CD14-positive monocyte (primary cell): ENCODE results near the gene CHST11. TPM values are rescaled to one million over a fixed set of nuclear protein-coding genes. Genes with fewer than 3 reads are reported as not detected.
A peak's percentile ranks its signal among the peaks of the same experiment; 100 is the strongest.

Experiments used
- DNase-seq, 3 donors: peaks; one replicate each; pipeline ENCODE4 v3.0.0-alpha.2; 2011 to 2022
- H2AFZ ChIP-seq: 2 replicates; pipeline ENCODE4 v1.6.0; 2012; ENCODE audit warnings: mild to moderate bottlenecking, low read depth, low read length, inconsistent platforms; ENCODE audit not compliant: insufficient read depth, poor library complexity, severe bottlenecking
- H3K27ac ChIP-seq, 2 donors: 1 replicate in 1 of 2; 2 replicates in 1 of 2; pipeline ENCODE4 v1.5.1; 2012 to 2013; ENCODE audit warnings: low read length in 2 of 2, control low read depth in 1 of 2, inconsistent platforms in 1 of 2, low read depth in 1 of 2, mild to moderate bottlenecking in 1 of 2
- H3K27me3 ChIP-seq, 2 donors: one replicate each; pipeline versions ENCODE4 v1.6.0 to v1.6.1; 2011 to 2013; ENCODE audit warnings: low read length in 2 of 2; ENCODE audit not compliant: control insufficient read depth in 2 of 2, insufficient read depth in 2 of 2
- H3K36me3 ChIP-seq, 2 donors: replicated peaks in 1 of 2; 1 replicate in 1 of 2; 2 replicates in 1 of 2; pipeline versions ENCODE4 v1.5.1 to v1.6.1; 2012 to 2013; ENCODE audit warnings: low read length in 2 of 2, control low read depth in 1 of 2, inconsistent platforms in 1 of 2, mild to moderate bottlenecking in 1 of 2; ENCODE audit not compliant: insufficient read depth in 2 of 2, control insufficient read depth in 1 of 2
- H3K4me1 ChIP-seq, 2 donors: 1 replicate in 1 of 2; 2 replicates in 1 of 2; pipeline versions ENCODE4 v1.5.1 to v1.6.1; 2012 to 2013; ENCODE audit warnings: low read length in 2 of 2, control low read depth in 1 of 2, inconsistent platforms in 1 of 2, mild to moderate bottlenecking in 1 of 2, moderate library complexity in 1 of 2; ENCODE audit not compliant: insufficient read depth in 2 of 2, control insufficient read depth in 1 of 2
- H3K4me2 ChIP-seq: replicated peaks from 2 replicates; pipeline ENCODE3; 2012; ENCODE audit warnings: low read length, moderate library complexity, mild to moderate bottlenecking; ENCODE audit not compliant: poor library complexity, severe bottlenecking; ENCODE audit errors: extremely low read depth
- H3K4me3 ChIP-seq, 3 experiments: fragments of 200-600 bp in 1 of 3; sonication (generic) in 1 of 3; replicated peaks in 1 of 3; 1 replicate in 2 of 3; 2 replicates in 1 of 3; pipeline ENCODE4 v1.5.1; 2011 to 2013; ENCODE audit warnings: low read length in 3 of 3, mild to moderate bottlenecking in 3 of 3, control low read depth in 2 of 3, low read depth in 2 of 3, inconsistent platforms in 1 of 3, moderate library complexity in 1 of 3
- H3K79me2 ChIP-seq: 2 replicates; pipeline ENCODE4 v1.6.0; 2012; ENCODE audit warnings: mild to moderate bottlenecking, control low read depth, inconsistent platforms, low read length, moderate library complexity; ENCODE audit not compliant: insufficient read depth
- H3K9ac ChIP-seq: 2 replicates; pipeline ENCODE4 v1.6.0; 2017; ENCODE audit warnings: low read length, mild to moderate bottlenecking; ENCODE audit not compliant: insufficient read depth, poor library complexity, severe bottlenecking
- H3K9me3 ChIP-seq, 2 donors: replicated peaks in 1 of 2; 1 replicate in 1 of 2; 2 replicates in 1 of 2; pipeline versions ENCODE4 v1.5.1 to v1.6.1; 2012 to 2013; ENCODE audit warnings: low read length in 2 of 2, control low read depth in 1 of 2; ENCODE audit not compliant: control insufficient read depth in 1 of 2, insufficient read depth in 1 of 2
- H4K20me1 ChIP-seq: 2 replicates; pipeline ENCODE4 v1.6.0; 2012; ENCODE audit warnings: mild to moderate bottlenecking, low read length, control low read depth, moderate library complexity; ENCODE audit not compliant: insufficient read depth
- H3K27ac Mint-ChIP-seq, 7 donors: one replicate each; pipeline ENCODE4 v1.8.0; 2020; ENCODE audit warnings: mild to moderate bottlenecking in 7 of 7, mixed read lengths in 7 of 7, moderate library complexity in 6 of 7, inconsistent platforms in 2 of 7
- H3K27me3 Mint-ChIP-seq, 3 donors: one replicate each; pipeline ENCODE4 v1.8.0; 2021 to 2022; ENCODE audit warnings: low read depth in 3 of 3, mild to moderate bottlenecking in 3 of 3, mixed read lengths in 3 of 3, moderate library complexity in 3 of 3, inconsistent platforms in 1 of 3
- H3K36me3 Mint-ChIP-seq, 2 donors: one replicate each; pipeline ENCODE4 v1.8.0; 2020; ENCODE audit warnings: mixed read lengths in 2 of 2, inconsistent platforms in 1 of 2, mild to moderate bottlenecking in 1 of 2
- H3K4me1 Mint-ChIP-seq: one replicate; pipeline ENCODE4 v1.8.0; 2020; ENCODE audit warnings: mild to moderate bottlenecking, mixed read lengths
- H3K4me3 Mint-ChIP-seq, 2 donors: one replicate each; pipeline ENCODE4 v1.8.0; 2020; ENCODE audit warnings: mild to moderate bottlenecking in 2 of 2, mixed read lengths in 2 of 2, moderate library complexity in 1 of 2
- H3K9me3 Mint-ChIP-seq, 7 donors: one replicate each; pipeline ENCODE4 v1.8.0; 2020 to 2022; ENCODE audit warnings: mixed read lengths in 7 of 7, mild to moderate bottlenecking in 6 of 7, moderate library complexity in 6 of 7, inconsistent platforms in 2 of 7
- CTCF ChIP-seq: fragments of 200-600 bp; IDR thresholded peaks from one replicate; pipeline ENCODE4 v1.8.0; 2022; ENCODE audit warnings: antibody characterized with exemption, mild to moderate bottlenecking
- WGBS: methylation state at CpG from one replicate; pipeline ENCODE4 v1.1.5; 2013; ENCODE audit warnings: missing lambda C conversion rate; ENCODE audit not compliant: insufficient coverage; 5-methylcytosine and 5-hydroxymethylcytosine counted together
- intact Hi-C, 2 donors: fragments of 100-400 bp; cut with micrococcal nuclease; formaldehyde crosslinking; loops; one replicate each; pipeline versions ENCODE4 v1.15.0 to v1.15.1; 2023
- polyA plus RNA-seq, 3 donors: library from polyadenylated mRNA; depleted of rRNA in 1 of 3; unstranded in 2 of 3; stranded (reverse) in 1 of 3; fragments of 300-500 nt in 2 of 3; fragments of >200 nt in 1 of 3; fragmentation: Illumina TruSeq in 2 of 3; gene quantifications; 1 replicate in 2 of 3; 2 replicates in 1 of 3; pipeline ENCODE4 v1.2.3, GENCODE V29; 2012 to 2021

The CHST11 gene
- polyA plus RNA-seq, 3 donors, result 44.4 to 66.6 (median 48.4) TPM

- Histone ChIP-seq H3K4me1 (peaks cover 77 to 94% of the 10 kb centered on the region in 2 donors), H4K20me1 (peaks cover 95% of the 10 kb centered on the region), H2AFZ (no peak overlapping the region), H3K27ac (peak overlapping the region in 1 of 2 donors; percentile 47), H3K9me3 (no peaks in the 10 kb centered on the region), H3K4me3 (no peak overlapping the region), H3K9ac (no peak overlapping the region), H3K36me3 (no peaks in the 10 kb centered on the region), H3K27me3 (no peaks in the 10 kb centered on the region), H3K4me2 (no peak overlapping the region), H3K79me2 (peaks cover 100% of the 10 kb centered on the region)
- Mint-ChIP-seq H3K27me3 (no peaks in the 10 kb centered on the region), H3K9me3 (no peaks in the 10 kb centered on the region), H3K27ac (peak overlapping the region in 2 of 7 donors; percentile 34 to 61), H3K4me1 (peaks cover 93% of the 10 kb centered on the region), H3K4me3 (no peak overlapping the region), H3K36me3 (peaks cover 21 to 32% of the 10 kb centered on the region in 2 donors)
- intact Hi-C loops, result loop anchor here in 1 of 2 donors (10.0 kb wide), 1 partner anchor 278 kb away; no protein-coding TSS in a partner anchor
- DNase-seq, result no peak
- no CpG with 5 or more reads among the region's 2 CpGs for WGBS
- TF ChIP-seq CTCF, result no peak
Measured at GRCh38 chr12:104466709-104467345, 10.1 kb downstream of the CHST11 start.

- H3K9ac ChIP-seq, result no peak overlapping the region
- no peak for DNase-seq
- peaks cover 95% of the 10 kb centered on the region for H4K20me1 ChIP-seq
- no peak overlapping the region for H3K4me3 ChIP-seq
- 12% methylated on average over 2 of the region's 5 CpGs for WGBS
- Mint-ChIP-seq H3K4me3 (peak overlapping the region in 1 of 2 donors; percentile 24), H3K4me1 (peaks cover 94% of the 10 kb centered on the region), H3K27ac (peak overlapping the region in 2 of 7 donors; percentile 34 to 61), H3K9me3 (no peaks in the 10 kb centered on the region), H3K27me3 (no peaks in the 10 kb centered on the region), H3K36me3 (peaks cover 21 to 32% of the 10 kb centered on the region in 2 donors)
- no peaks in the 10 kb centered on the region for H3K9me3 ChIP-seq
- no peak overlapping the region for H2AFZ ChIP-seq
- H3K27me3 ChIP-seq, result no peaks in the 10 kb centered on the region
- H3K4me2 ChIP-seq, result no peak overlapping the region
- no peaks in the 10 kb centered on the region for H3K36me3 ChIP-seq
- H3K79me2 ChIP-seq, result peaks cover 100% of the 10 kb centered on the region
- no peak for TF ChIP-seq CTCF
- peaks cover 77 to 93% of the 10 kb centered on the region in 2 donors for H3K4me1 ChIP-seq
- H3K27ac ChIP-seq, result peak overlapping the region in 1 of 2 donors; percentile 47
- intact Hi-C loops, result loop anchor here in 1 of 2 donors (10.0 kb wide), 1 partner anchor 277 kb away; no protein-coding TSS in a partner anchor
Measured at GRCh38 chr12:104467346-104467837, 10.6 kb downstream of the CHST11 start.
